Measurements from ENCODE around the gene GPC5. TPM values are rescaled to one million over a fixed set of nuclear protein-coding genes. Genes with fewer than 3 reads are reported as not detected.

GPC5 gene
- total and polyA plus RNA-seq, 2 of the 8 experiments (the other 6 are each of a cell fraction or from before 2014, with no cell fraction given) = 0.20 to 0.39 TPM

GRCh38 chr13:92626274-92626673, 1227.9 kb downstream of the GPC5 start:
- no peak overlapping the region for H4K91ac ChIP-seq (replicated peaks; ENCODE audit: insufficient read length, low read length)
- H2BK5ac ChIP-seq (ENCODE audit: low read depth, low read length) = no peak overlapping the region
- WGBS, 2 experiments (ENCODE audit: extremely low coverage in 1 of 2, insufficient coverage in 1 of 2, insufficient read length in 1 of 2, insufficient replicate concordance in 2 of 2, low coverage in 1 of 2, low lambda C conversion rate in 2 of 2, missing lambda C conversion rate in 1 of 2) = 90% methylated on average over 4 of the region's 4 CpGs; no CpG with 5 or more reads in 1 of the 2 experiments
- no peaks in the 10 kb centered on the region for H3K36me3 ChIP-seq (ENCODE audit: control insufficient read depth in 2 of 4, insufficient read depth in 4 of 4, low read length in 3 of 4)
- H3K27ac ChIP-seq (ENCODE audit: low read depth, low read length) = no peak overlapping the region
- H3K9me3 ChIP-seq (ENCODE audit: insufficient read depth in 2 of 2, low read depth in 1 of 2, low read length in 1 of 2) = no peaks in the 10 kb centered on the region
- H3K4me3 ChIP-seq (ENCODE audit: extremely low read depth in 1 of 4, insufficient read depth in 2 of 4, low read depth in 3 of 4, low read length in 4 of 4) = no peak overlapping the region
- DNase-seq (ENCODE audit: low read depth in 1 of 2, low spot score in 2 of 2) (no peak), FAIRE-seq (no peak)
- H4K20me1 ChIP-seq (replicated peaks in 1 of 2; ENCODE audit: control insufficient read depth in 1 of 2, insufficient read depth in 2 of 2, low read length in 2 of 2) = no peaks in the 10 kb centered on the region
- no peaks in the 10 kb centered on the region for H3K79me2 ChIP-seq (ENCODE audit: control insufficient read depth in 1 of 2, insufficient read depth in 2 of 2, low read length in 2 of 2)
- H3K79me1 ChIP-seq (ENCODE audit: low read depth, low read length) = no peaks in the 10 kb centered on the region
- H3K23me2 ChIP-seq (ENCODE audit: low read depth, low read length) = no peaks in the 10 kb centered on the region
- no peak overlapping the region for H3K56ac ChIP-seq (replicated peaks; ENCODE audit: insufficient read length, low read depth, low read length)
- POLR2A ChIA-PET (ENCODE audit: partially characterized antibody) = no interaction called here
- no peak overlapping the region for H3K18ac ChIP-seq (ENCODE audit: extremely low read depth, low read length)
- H2BK20ac ChIP-seq (ENCODE audit: low read length) = no peak overlapping the region
- no peak overlapping the region for H3K23ac ChIP-seq (ENCODE audit: insufficient read length)
- H2BK12ac ChIP-seq (ENCODE audit: low read depth, low read length) = no peak overlapping the region
- no peak overlapping the region for H2AK5ac ChIP-seq (ENCODE audit: low read depth, low read length)
- no peak overlapping the region for H4K8ac ChIP-seq (ENCODE audit: extremely low read depth, insufficient read depth, low read length)
- no peak overlapping the region for H2AFZ ChIP-seq (ENCODE audit: low read length)
- CTCF ChIA-PET (ENCODE audit: partially characterized antibody) = no interaction called here
- H3K4me1 ChIP-seq (replicated peaks in 1 of 4; ENCODE audit: control insufficient read depth in 3 of 4, insufficient read depth in 4 of 4, low read length in 3 of 4) = no peaks in the 10 kb centered on the region
- H3K4ac ChIP-seq (replicated peaks; ENCODE audit: insufficient read length, low read depth, low read length) = no peak overlapping the region
- no peaks in the 10 kb centered on the region for H3K27me3 ChIP-seq (replicated peaks in 1 of 4; ENCODE audit: control insufficient read depth in 3 of 4, extremely low read depth in 1 of 4, insufficient read depth in 3 of 4, low read length in 3 of 4)
- no peak overlapping the region for H2BK120ac ChIP-seq (replicated peaks; ENCODE audit: low read depth, low read length)
- H2BK15ac ChIP-seq (ENCODE audit: low read length) = no peak overlapping the region
- no peak overlapping the region for H3K9ac ChIP-seq (replicated peaks in 1 of 4; ENCODE audit: extremely low read depth in 1 of 4, low read depth in 3 of 4, low read length in 3 of 4)
- H3K14ac ChIP-seq (ENCODE audit: insufficient read length) = no peak overlapping the region
- no peak overlapping the region for H3K4me2 ChIP-seq (ENCODE audit: insufficient read depth in 1 of 2, low read depth in 2 of 2, low read length in 2 of 2)
- no peak overlapping the region for H4K5ac ChIP-seq (ENCODE audit: insufficient read length, low read depth, low read length)
- TF ChIP-seq JUND (IDR thresholded peaks at IDR 0.05; ENCODE audit: low read length) (no peak), KDM5A (IDR thresholded peaks at IDR 0.05; ENCODE audit: low read length) (no peak)

All from H1 (cell line).